PC-9 (cell line): ENCODE results near the gene WFDC1. TPM values are rescaled to one million over a fixed set of nuclear protein-coding genes. Genes with fewer than 3 reads are reported as not detected.

Experiments used
- BruUV-seq: library from RNA; stranded (reverse); fragments of 400-500 nt; replicated peaks from 2 replicates; lab custom pipeline; 2021; lab: Mats Ljungman, UMichigan
- CTCF ChIA-PET: fragments of 300-600 bp; sonication (Branson Sonifier 250); formaldehyde crosslinking; loops from one replicate; lab custom pipeline; 2022; ENCODE audit warnings: antibody characterized with exemption; lab: Charles Lee
- POLR2A ChIA-PET: fragments of 300-600 bp; sonication (Branson Sonifier 250); formaldehyde crosslinking; loops from one replicate; lab custom pipeline; 2022; ENCODE audit warnings: antibody characterized with exemption; ENCODE audit not compliant: unreplicated experiment; lab: Charles Lee
- DNase-seq, 2 experiments: peaks; one replicate each; pipeline versions ENCODE4 v3.0.0 to v3.0.0-alpha.2; 2015 to 2022; ENCODE audit warnings: mixed read lengths in 1 of 2
- H2AFZ ChIP-seq: fragments of 200-600 bp; sonication (generic); 2 replicates; pipeline ENCODE4 v1.8.1; 2017; ENCODE audit warnings: antibody characterized with exemption
- H3F3A ChIP-seq: fragments of 200-600 bp; sonication (generic); 2 replicates; pipeline ENCODE4 v1.8.1; 2017; ENCODE audit warnings: antibody characterized with exemption, mild to moderate bottlenecking, low read depth; ENCODE audit not compliant: insufficient read depth
- H3K27ac ChIP-seq: fragments of 200-600 bp; sonication (generic); 2 replicates; pipeline ENCODE4 v1.6.1; 2016; ENCODE audit warnings: mixed run types
- H3K27me3 ChIP-seq: fragments of 200-600 bp; sonication (generic); 2 replicates; pipeline ENCODE4 v1.6.1; 2016; ENCODE audit warnings: low read depth, mixed run types; ENCODE audit not compliant: insufficient read depth
- H3K36me3 ChIP-seq: fragments of 200-600 bp; sonication (generic); 2 replicates; pipeline ENCODE4 v1.6.1; 2016; ENCODE audit warnings: low read depth, mixed run types
- H3K4me1 ChIP-seq: fragments of 200-600 bp; sonication (generic); replicated peaks from 2 replicates; pipeline ENCODE4 v1.6.1; 2016; ENCODE audit warnings: mixed run types; ENCODE audit not compliant: insufficient read depth
- H3K4me2 ChIP-seq: fragments of 200-600 bp; sonication (generic); 2 replicates; pipeline ENCODE4 v1.6.1; 2017; ENCODE audit warnings: mixed run types
- H3K4me3 ChIP-seq: fragments of 200-600 bp; sonication (generic); 2 replicates; pipeline ENCODE4 v1.6.1; 2016; ENCODE audit warnings: mixed run types
- H3K79me2 ChIP-seq: fragments of 200-600 bp; sonication (generic); 2 replicates; pipeline ENCODE4 v1.6.1; 2017; ENCODE audit warnings: low read depth, mixed run types
- H3K9me2 ChIP-seq: fragments of 200-600 bp; sonication (generic); 2 replicates; pipeline ENCODE4 v1.8.1; 2017; ENCODE audit warnings: mild to moderate bottlenecking; ENCODE audit not compliant: insufficient read depth
- H3K9me3 ChIP-seq: fragments of 200-600 bp; sonication (generic); 2 replicates; pipeline ENCODE4 v1.8.1; 2016; ENCODE audit warnings: low read depth; ENCODE audit not compliant: insufficient read depth
- H4K20me1 ChIP-seq: fragments of 200-600 bp; sonication (generic); 2 replicates; pipeline ENCODE4 v1.8.1; 2017; ENCODE audit not compliant: insufficient read depth
- CTCF ChIP-seq: fragments of 200-600 bp; sonication (generic); conservative IDR thresholded peaks from 2 replicates; pipeline ENCODE4 v1.6.1; 2017; ENCODE audit warnings: mixed run types, antibody characterized with exemption, mild to moderate bottlenecking, moderate library complexity
- EZH2 ChIP-seq: fragments of 200-600 bp; sonication (generic); IDR thresholded peaks from 2 replicates; pipeline ENCODE4 v1.8.0; 2017; ENCODE audit warnings: antibody characterized with exemption, low read depth
- intact Hi-C: fragments of 100-400 bp; cut with micrococcal nuclease; formaldehyde crosslinking; loops from one replicate; pipeline ENCODE4 v1.10.0; 2022; ENCODE audit not compliant: unreplicated experiment
- total RNA-seq: library from RNA; stranded (reverse); gene quantifications from 2 replicates; pipeline ENCODE4 v1.2.3, GENCODE V29; 2021

WFDC1 gene
- total RNA-seq, 1 experiment from 2014 or later = not detected

- POLR2A ChIA-PET = interaction anchor here (0.6 to 0.7 kb wide), 2 partner anchors 10 to 198 kb away, joined by 3 to 5 read pairs; no protein-coding TSS in a partner anchor
- intact Hi-C loops = loop anchor here (1.0 kb wide), 1 partner anchor 263 kb away; no protein-coding TSS in a partner anchor
- H3F3A ChIP-seq = peaks cover 36% of the 10 kb centered on the region
- no TSS peak for BruUV-seq
- CTCF ChIA-PET = no interaction called here
- no peak for TF ChIP-seq EZH2
- no peak for TF ChIP-seq CTCF
- H3K4me2 ChIP-seq = peak overlapping the region; percentile 83
- H3K4me1 ChIP-seq = peaks cover 58% of the 10 kb centered on the region
- peak overlapping the region; percentile 28; the same call in 1 of the 2 replicates for H3K4me3 ChIP-seq
- no peaks in the 10 kb centered on the region for H3K27me3 ChIP-seq
- no peaks in the 10 kb centered on the region for H4K20me1 ChIP-seq
- H3K36me3 ChIP-seq = no peaks in the 10 kb centered on the region
- no peaks in the 10 kb centered on the region for H3K9me2 ChIP-seq
- H3K27ac ChIP-seq = peak overlapping the region; percentile 83
- peak; percentile 60 to 91 for DNase-seq
- H3K9me3 ChIP-seq = no peaks in the 10 kb centered on the region
- H3K79me2 ChIP-seq = no peaks in the 10 kb centered on the region
- H2AFZ ChIP-seq = no peak overlapping the region; the same call in 1 of the 2 replicates
Measured at GRCh38 chr16:84356591-84357116, 62.0 kb downstream of the WFDC1 start.

- H3K4me2 ChIP-seq = peak overlapping the region; percentile 83
- BruUV-seq = no TSS peak
- no peaks in the 10 kb centered on the region for H3K9me2 ChIP-seq
- TF ChIP-seq EZH2 = no peak
- TF ChIP-seq CTCF = no peak
- POLR2A ChIA-PET = interaction anchor here (0.6 to 0.7 kb wide), 2 partner anchors 9 to 198 kb away, joined by 3 to 5 read pairs; no protein-coding TSS in a partner anchor
- intact Hi-C loops = no loop called here
- CTCF ChIA-PET = no interaction called here
- peaks cover 63% of the 10 kb centered on the region for H3K4me1 ChIP-seq
- H3K27ac ChIP-seq = peak overlapping the region; percentile 83
- no peaks in the 10 kb centered on the region for H3K36me3 ChIP-seq
- peaks cover 36% of the 10 kb centered on the region for H3F3A ChIP-seq
- no peaks in the 10 kb centered on the region for H4K20me1 ChIP-seq
- no peak overlapping the region; the same call in 1 of the 2 replicates for H2AFZ ChIP-seq
- DNase-seq = peak; percentile 49 to 87
- H3K4me3 ChIP-seq = peak overlapping the region; percentile 28; the same call in 1 of the 2 replicates
- no peaks in the 10 kb centered on the region for H3K27me3 ChIP-seq
- H3K79me2 ChIP-seq = no peaks in the 10 kb centered on the region
- no peaks in the 10 kb centered on the region for H3K9me3 ChIP-seq
Measured at GRCh38 chr16:84357191-84357651, 62.5 kb downstream of the WFDC1 start.

GRCh38 chr16:84358601-84359295 lies 64.1 kb downstream of the WFDC1 start:
- TF ChIP-seq CTCF (no peak), EZH2 (no peak)
- ChIA-PET POLR2A (no interaction called here), CTCF (no interaction called here)
- BruUV-seq = no TSS peak
- no peak for DNase-seq
- no peaks in the 10 kb centered on the region for H4K20me1 ChIP-seq
- H3K27ac ChIP-seq = no peak overlapping the region
- no peak overlapping the region for H3K4me3 ChIP-seq
- no peaks in the 10 kb centered on the region for H3K36me3 ChIP-seq
- no peaks in the 10 kb centered on the region for H3K9me2 ChIP-seq
- H2AFZ ChIP-seq = no peak overlapping the region
- H3K27me3 ChIP-seq = no peaks in the 10 kb centered on the region
- H3K4me2 ChIP-seq = no peak overlapping the region
- no peaks in the 10 kb centered on the region for H3K9me3 ChIP-seq
- peaks cover 34% of the 10 kb centered on the region for H3F3A ChIP-seq
- H3K79me2 ChIP-seq = no peaks in the 10 kb centered on the region
- H3K4me1 ChIP-seq = peaks cover 64% of the 10 kb centered on the region
- intact Hi-C loops = no loop called here
